ENCODE measurements around the gene CIDEA.

DNA sequence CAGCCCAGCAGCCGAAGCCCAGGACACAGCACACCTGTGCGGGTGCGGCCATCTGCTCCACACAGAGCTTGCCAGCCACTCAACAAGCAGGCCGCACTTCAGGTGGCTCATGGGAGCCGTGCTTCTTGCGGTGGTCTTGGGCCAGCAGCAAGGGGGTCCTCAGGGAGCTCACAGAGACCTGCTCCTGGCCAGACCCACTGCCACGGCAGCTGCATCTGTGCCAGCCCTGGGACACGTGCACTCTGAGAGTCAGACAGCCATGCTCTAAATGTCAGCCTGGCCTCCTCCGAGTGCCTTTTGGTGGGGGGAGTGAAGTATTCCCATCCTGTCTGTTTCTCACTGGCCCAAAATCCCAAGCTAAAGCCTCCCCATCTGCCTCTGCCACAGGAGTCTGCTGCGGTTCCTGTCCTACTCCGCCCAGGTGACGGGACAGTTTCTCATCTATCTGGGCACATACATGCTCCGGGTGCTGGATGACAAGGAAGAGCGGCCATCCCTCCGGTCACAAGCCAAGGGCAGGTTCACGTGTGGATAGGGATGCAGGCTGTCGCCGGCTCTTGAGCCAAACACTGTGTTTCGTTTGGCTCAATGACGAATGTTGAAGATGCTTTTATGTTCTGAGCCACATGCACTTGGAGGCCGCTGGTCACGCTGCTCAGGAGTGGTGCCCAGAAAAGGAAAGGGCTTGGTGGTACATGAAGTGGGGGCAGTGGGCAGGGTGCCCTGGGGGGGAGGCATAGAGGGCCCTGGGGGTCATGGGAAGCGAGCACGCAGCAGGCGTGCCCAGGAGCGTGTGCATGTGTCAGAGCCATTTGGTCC, 22.8 kb downstream of the CIDEA start:
- TF ChIP-seq, protein P1, sequence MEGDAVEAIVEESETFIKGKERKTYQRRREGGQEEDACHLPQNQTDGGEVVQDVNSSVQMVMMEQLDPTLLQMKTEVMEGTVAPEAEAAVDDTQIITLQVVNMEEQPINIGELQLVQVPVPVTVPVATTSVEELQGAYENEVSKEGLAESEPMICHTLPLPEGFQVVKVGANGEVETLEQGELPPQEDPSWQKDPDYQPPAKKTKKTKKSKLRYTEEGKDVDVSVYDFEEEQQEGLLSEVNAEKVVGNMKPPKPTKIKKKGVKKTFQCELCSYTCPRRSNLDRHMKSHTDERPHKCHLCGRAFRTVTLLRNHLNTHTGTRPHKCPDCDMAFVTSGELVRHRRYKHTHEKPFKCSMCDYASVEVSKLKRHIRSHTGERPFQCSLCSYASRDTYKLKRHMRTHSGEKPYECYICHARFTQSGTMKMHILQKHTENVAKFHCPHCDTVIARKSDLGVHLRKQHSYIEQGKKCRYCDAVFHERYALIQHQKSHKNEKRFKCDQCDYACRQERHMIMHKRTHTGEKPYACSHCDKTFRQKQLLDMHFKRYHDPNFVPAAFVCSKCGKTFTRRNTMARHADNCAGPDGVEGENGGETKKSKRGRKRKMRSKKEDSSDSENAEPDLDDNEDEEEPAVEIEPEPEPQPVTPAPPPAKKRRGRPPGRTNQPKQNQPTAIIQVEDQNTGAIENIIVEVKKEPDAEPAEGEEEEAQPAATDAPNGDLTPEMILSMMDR (IDR thresholded peaks at IDR 0.05), result no peak
- TF ChIP-seq POLR2A (IDR thresholded peaks at IDR 0.05), result no peak

Measured in breast epithelium (tissue), 3 donors.